ENCODE measurements around the gene ANKRD16.
"Not testable (repeated sequence)": the region's sequence is repeated elsewhere in the genome, so short reads cannot be mapped to it uniquely, and the experiment has no call there.

ANKRD16 gene

DNA sequence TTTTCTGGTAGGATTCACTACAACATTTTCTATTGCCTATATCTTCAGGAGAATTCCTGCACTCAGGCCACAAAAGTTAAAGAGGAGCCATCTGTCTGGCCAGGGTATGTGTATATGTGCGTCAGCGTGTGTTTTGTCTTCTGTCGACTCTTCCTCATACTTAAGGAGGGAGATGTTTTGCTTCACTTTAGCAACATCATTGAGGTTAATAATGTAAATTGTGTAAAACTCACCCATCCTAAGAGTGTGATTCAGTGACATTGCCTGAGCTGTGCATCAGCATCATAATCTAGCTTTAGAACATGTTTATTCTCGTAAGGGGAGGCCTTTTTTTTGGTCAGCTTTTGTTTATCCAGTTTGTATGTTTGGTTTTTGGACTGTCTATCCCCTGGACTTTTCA lies 24.0 kb upstream of the ANKRD16 start:
- no peaks in the 10 kb centered on the region for H3K9me3 ChIP-seq (ENCODE audit: control insufficient read depth, insufficient read depth, low read length)
- H3K9ac ChIP-seq (ENCODE audit: low read depth, low read length) = no peak overlapping the region
- peaks cover 46% of the 10 kb centered on the region for H3K36me3 ChIP-seq (ENCODE audit: insufficient read depth, low read length)
- H3K4me1 ChIP-seq (ENCODE audit: insufficient read depth, low read length) = no peaks in the 10 kb centered on the region

DNA sequence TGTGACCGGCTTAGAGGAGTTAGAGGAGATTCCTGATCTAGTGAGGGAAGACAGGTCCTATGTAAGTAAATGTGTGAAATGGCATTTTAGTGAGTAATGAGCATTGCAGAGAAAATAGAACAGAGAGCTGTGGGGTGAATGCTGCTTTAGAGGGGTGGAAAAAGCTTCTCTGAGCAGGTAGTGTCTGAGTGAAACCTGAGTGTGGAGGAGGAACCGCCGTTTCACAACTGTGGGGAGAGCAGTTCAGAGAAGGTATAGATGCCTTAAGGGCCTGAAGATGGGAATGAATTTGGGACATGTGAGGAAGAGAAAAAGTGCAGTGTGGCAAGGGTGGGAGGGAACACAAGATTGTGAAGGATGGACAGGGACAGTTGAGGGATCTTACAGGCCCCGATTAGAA lies 22.0 kb upstream of the ANKRD16 start:
- Histone ChIP-seq H3K36me3 (ENCODE audit: insufficient read depth, low read length) (peaks cover 38% of the 10 kb centered on the region), H3K4me1 (ENCODE audit: insufficient read depth, low read length) (no peaks in the 10 kb centered on the region), H3K9me3 (ENCODE audit: control insufficient read depth, insufficient read depth, low read length) (no peaks in the 10 kb centered on the region), H3K9ac (ENCODE audit: low read depth, low read length) (no peak overlapping the region)

GRCh38 chr10:5910323-5911100 lies 20.8 kb upstream of the ANKRD16 start:
- Histone ChIP-seq H3K4me1 (ENCODE audit: insufficient read depth, low read length) (no peaks in the 10 kb centered on the region), H3K36me3 (ENCODE audit: insufficient read depth, low read length) (peaks cover 32% of the 10 kb centered on the region), H3K9ac (ENCODE audit: low read depth, low read length) (no peak overlapping the region), H3K9me3 (ENCODE audit: control insufficient read depth, insufficient read depth, low read length) (no peaks in the 10 kb centered on the region)

DNA sequence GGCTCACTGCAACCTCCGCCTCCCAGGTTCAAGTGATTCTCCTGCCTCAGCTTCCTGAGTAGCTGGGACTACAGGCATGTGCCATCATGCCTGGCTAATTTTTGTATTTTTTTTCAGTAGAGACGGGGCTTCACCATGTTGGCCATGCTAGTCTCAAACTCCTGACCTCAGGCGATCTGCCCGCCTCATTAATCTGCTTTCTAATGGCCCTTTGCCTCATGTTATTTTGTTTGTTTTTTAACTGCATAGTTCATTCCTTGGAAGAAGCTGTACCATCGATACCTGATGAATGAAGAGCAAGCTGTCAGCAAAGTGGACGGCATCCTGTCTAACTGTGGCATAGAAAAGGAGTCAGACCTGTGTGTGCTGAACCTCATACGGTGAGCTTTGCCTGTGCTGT lies 19.0 kb upstream of the ANKRD16 start:
- H3K4me1 ChIP-seq (ENCODE audit: insufficient read depth, low read length); H3K9me3 ChIP-seq (ENCODE audit: control insufficient read depth, insufficient read depth, low read length); H3K9ac ChIP-seq (ENCODE audit: low read depth, low read length): not testable (repeated sequence)
- H3K36me3 ChIP-seq (ENCODE audit: insufficient read depth, low read length) = peaks cover 22% of the 10 kb centered on the region

GRCh38 chr10:5906651-5907050 lies 17.0 kb upstream of the ANKRD16 start:
- Histone ChIP-seq H3K4me1 (ENCODE audit: insufficient read depth, low read length) (no peaks in the 10 kb centered on the region), H3K9me3 (ENCODE audit: control insufficient read depth, insufficient read depth, low read length) (no peaks in the 10 kb centered on the region), H3K9ac (ENCODE audit: low read depth, low read length) (no peak overlapping the region), H3K36me3 (ENCODE audit: insufficient read depth, low read length) (peaks cover 18% of the 10 kb centered on the region)

- no peak overlapping the region for H3K9ac ChIP-seq (ENCODE audit: low read depth, low read length)
- H3K36me3 ChIP-seq (ENCODE audit: insufficient read depth, low read length) = peaks cover 14% of the 10 kb centered on the region
- no peaks in the 10 kb centered on the region for H3K9me3 ChIP-seq (ENCODE audit: control insufficient read depth, insufficient read depth, low read length)
Observed at GRCh38 chr10:5905854-5906507, 16.3 kb upstream of the ANKRD16 start.

DNA sequence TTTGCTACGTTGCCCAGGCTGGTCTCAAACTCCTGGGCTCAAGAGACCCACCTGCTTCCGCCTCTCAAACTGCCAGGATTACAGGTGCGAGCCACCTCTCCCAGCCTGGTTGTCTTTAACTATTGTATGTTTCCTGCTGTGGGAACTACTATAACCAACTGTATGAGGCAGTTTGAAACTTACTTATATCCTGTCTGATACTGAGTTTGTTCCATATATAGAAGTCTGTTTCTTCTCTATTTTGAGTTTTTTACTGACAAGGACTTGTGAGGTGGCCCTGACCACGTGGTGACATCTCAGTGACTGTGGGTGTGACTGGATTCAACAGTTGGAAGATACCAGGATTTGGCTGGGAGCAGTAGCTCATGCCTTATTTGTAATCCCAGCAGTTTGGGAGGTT lies 14.5 kb upstream of the ANKRD16 start:
- no peak overlapping the region for H3K9ac ChIP-seq (ENCODE audit: low read depth, low read length)

More at GRCh38 chr10:5905854-5906507, 16.3 kb upstream of the ANKRD16 start:
- no peaks in the 10 kb centered on the region for H3K4me1 ChIP-seq (ENCODE audit: insufficient read depth, low read length)

GRCh38 chr10:5903563-5903962 lies 13.9 kb upstream of the ANKRD16 start:
- H3K9me3 ChIP-seq (ENCODE audit: control insufficient read depth, insufficient read depth, low read length) = no peaks in the 10 kb centered on the region
- no peak overlapping the region for H3K9ac ChIP-seq (ENCODE audit: low read depth, low read length)
- H3K36me3 ChIP-seq (ENCODE audit: insufficient read depth, low read length) = peaks cover 6% of the 10 kb centered on the region; the same call in 1 of the 2 replicates
- H3K4me1 ChIP-seq (ENCODE audit: insufficient read depth, low read length) = no peaks in the 10 kb centered on the region

More for the DNA sequence above, 14.5 kb upstream of the ANKRD16 start:
- Histone ChIP-seq H3K9me3 (ENCODE audit: control insufficient read depth, insufficient read depth, low read length) (no peaks in the 10 kb centered on the region), H3K4me1 (ENCODE audit: insufficient read depth, low read length) (no peaks in the 10 kb centered on the region), H3K36me3 (ENCODE audit: insufficient read depth, low read length) (peaks cover 6% of the 10 kb centered on the region; the same call in 1 of the 2 replicates)

- H3K9ac ChIP-seq (ENCODE audit: low read depth, low read length) = no peak overlapping the region
- no peaks in the 10 kb centered on the region for H3K4me1 ChIP-seq (ENCODE audit: insufficient read depth, low read length)
- peaks cover 3% of the 10 kb centered on the region; the same call in 1 of the 2 replicates for H3K9me3 ChIP-seq (ENCODE audit: control insufficient read depth, insufficient read depth, low read length)
- H3K36me3 ChIP-seq (ENCODE audit: insufficient read depth, low read length) = peaks cover 6% of the 10 kb centered on the region; the same call in 1 of the 2 replicates
Observed at GRCh38 chr10:5902511-5903274, 13.0 kb upstream of the ANKRD16 start.

DNA sequence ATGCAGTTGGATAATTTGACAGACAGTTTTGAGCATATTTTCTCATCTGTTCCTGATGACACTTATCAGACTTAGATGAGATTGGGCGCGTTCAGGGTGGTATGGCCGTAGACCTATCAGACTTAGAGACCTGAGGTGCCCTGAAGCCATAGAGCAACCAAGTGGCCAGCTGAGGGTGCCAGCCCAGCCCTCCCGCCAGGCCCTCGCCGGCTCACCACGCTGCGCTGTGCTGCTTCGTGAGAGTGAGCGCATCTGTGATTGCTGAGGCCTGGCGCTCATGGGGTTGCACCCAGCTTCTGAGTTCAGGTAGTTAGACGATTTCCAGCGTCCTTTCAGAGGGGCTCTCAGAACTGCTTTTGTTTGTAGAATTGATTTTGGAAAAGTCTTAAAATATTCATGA lies 10.6 kb upstream of the ANKRD16 start:
- peaks cover 3% of the 10 kb centered on the region; the same call in 1 of the 2 replicates for H3K9me3 ChIP-seq (ENCODE audit: control insufficient read depth, insufficient read depth, low read length)
- no peak overlapping the region for H3K9ac ChIP-seq (ENCODE audit: low read depth, low read length)
- no peaks in the 10 kb centered on the region for H3K4me1 ChIP-seq (ENCODE audit: insufficient read depth, low read length)
- no peaks in the 10 kb centered on the region; the same call in 1 of the 2 replicates for H3K36me3 ChIP-seq (ENCODE audit: insufficient read depth, low read length)

DNA sequence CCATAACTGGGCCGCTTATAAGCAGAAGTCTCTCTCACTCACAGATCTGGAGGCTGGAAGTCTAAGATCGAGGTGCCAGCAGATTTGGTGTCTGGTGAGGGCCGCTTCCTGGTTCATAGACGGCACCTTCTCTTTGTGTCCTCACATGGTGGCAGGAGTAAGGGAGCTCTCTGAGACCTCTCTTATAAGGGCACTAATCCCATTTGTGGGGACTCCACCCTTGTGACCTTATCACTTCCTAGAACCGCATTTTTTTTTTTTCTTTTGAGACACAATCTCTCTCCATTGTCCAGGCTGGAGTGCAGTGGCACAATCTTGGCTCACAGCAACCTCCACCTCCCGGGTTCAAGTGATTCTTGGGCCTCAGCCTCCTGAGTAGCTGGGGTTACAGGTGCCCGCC lies 8.5 kb upstream of the ANKRD16 start:
- no peaks in the 10 kb centered on the region for H3K4me1 ChIP-seq (ENCODE audit: insufficient read depth, low read length)
- no peak overlapping the region for H3K9ac ChIP-seq (ENCODE audit: low read depth, low read length)
- peaks cover 3% of the 10 kb centered on the region; the same call in 1 of the 2 replicates for H3K9me3 ChIP-seq (ENCODE audit: control insufficient read depth, insufficient read depth, low read length)
- peaks cover 9% of the 10 kb centered on the region for H3K36me3 ChIP-seq (ENCODE audit: insufficient read depth, low read length)

- peaks cover 9% of the 10 kb centered on the region for H3K36me3 ChIP-seq (ENCODE audit: insufficient read depth, low read length)
- no peak overlapping the region for H3K9ac ChIP-seq (ENCODE audit: low read depth, low read length)
- H3K4me1 ChIP-seq (ENCODE audit: insufficient read depth, low read length) = no peaks in the 10 kb centered on the region
Observed at GRCh38 chr10:5897504-5897903, 7.8 kb upstream of the ANKRD16 start.

GRCh38 chr10:5897053-5897340 lies 7.3 kb upstream of the ANKRD16 start:
- no peaks in the 10 kb centered on the region for H3K4me1 ChIP-seq (ENCODE audit: insufficient read depth, low read length)
- peaks cover 3% of the 10 kb centered on the region; the same call in 1 of the 2 replicates for H3K9me3 ChIP-seq (ENCODE audit: control insufficient read depth, insufficient read depth, low read length)
- no peak overlapping the region for H3K9ac ChIP-seq (ENCODE audit: low read depth, low read length)
- H3K36me3 ChIP-seq (ENCODE audit: insufficient read depth, low read length) = peaks cover 9% of the 10 kb centered on the region

More at GRCh38 chr10:5897504-5897903, 7.8 kb upstream of the ANKRD16 start:
- H3K9me3 ChIP-seq (ENCODE audit: control insufficient read depth, insufficient read depth, low read length) = peaks cover 3% of the 10 kb centered on the region; the same call in 1 of the 2 replicates

GRCh38 chr10:5896208-5897052 lies 6.7 kb upstream of the ANKRD16 start:
- Histone ChIP-seq H3K36me3 (ENCODE audit: insufficient read depth, low read length) (peaks cover 9% of the 10 kb centered on the region), H3K9ac (ENCODE audit: low read depth, low read length) (no peak overlapping the region)

More at GRCh38 chr10:5896208-5897052, 6.7 kb upstream of the ANKRD16 start:
- H3K9me3 ChIP-seq (ENCODE audit: control insufficient read depth, insufficient read depth, low read length) = peaks cover 3% of the 10 kb centered on the region; the same call in 1 of the 2 replicates
- no peaks in the 10 kb centered on the region for H3K4me1 ChIP-seq (ENCODE audit: insufficient read depth, low read length)
